SK-N-SH (cell line): Measurements from ENCODE around the gene FBXO21. TPM values are rescaled to one million over a fixed set of nuclear protein-coding genes. Genes with fewer than 3 reads are reported as not detected.

ENCODE experiments used
- CTCF ChIA-PET: fragments of 300-600, 350-600 bp; formaldehyde crosslinking; extraction: SDS; loops from one replicate; lab custom pipeline; 2021; lab: Yijun Ruan, JAX
- POLR2A ChIA-PET: fragments of 350-600 bp; sonication (Branson Sonifier 250); formaldehyde crosslinking; extraction: SDS; loops from one replicate; lab custom pipeline; 2020; ENCODE audit warnings: antibody characterized with exemption, inconsistent platforms; lab: Yijun Ruan, JAX
- DNase-seq: peaks from one replicate; pipeline ENCODE4 v3.0.0; 2012
- H2AFZ ChIP-seq: fragments of 200-600 bp; sonication (generic); 2 replicates; pipeline ENCODE4 v1.8.1; 2016; ENCODE audit warnings: antibody characterized with exemption, mild to moderate bottlenecking, low read depth
- H3F3A ChIP-seq: fragments of 200-600 bp; sonication (generic); replicated peaks from 2 replicates; pipeline ENCODE3; 2016; ENCODE audit warnings: antibody characterized with exemption, mild to moderate bottlenecking; ENCODE audit not compliant: insufficient read depth
- H3K27ac ChIP-seq, 2 experiments: fragments of 200-500 bp in 1 of 2; fragments of 200-600 bp in 1 of 2; sonication (Bioruptor generic) in 1 of 2; sonication (generic), shearing (Covaris generic) in 1 of 2; 2 replicates each; pipeline versions ENCODE4 v1.5.1 to v1.6.1; 2014 to 2016; ENCODE audit warnings: low read depth in 2 of 2, inconsistent platforms in 1 of 2, low read length in 1 of 2, mild to moderate bottlenecking in 1 of 2, mixed read lengths in 1 of 2
- H3K27me3 ChIP-seq: fragments of 200-600 bp; sonication (generic), shearing (Covaris generic); 2 replicates; pipeline ENCODE4 v1.6.1; 2016; ENCODE audit warnings: mixed run types; ENCODE audit not compliant: insufficient read depth
- H3K36me3 ChIP-seq, 2 experiments: fragments of 200-500 bp in 1 of 2; fragments of 200-600 bp in 1 of 2; sonication (Bioruptor generic) in 1 of 2; sonication (generic) in 1 of 2; replicated peaks in 1 of 2; 2 replicates each; pipeline versions ENCODE3 to v1.5.1; 2014 to 2016; ENCODE audit warnings: low read length in 1 of 2, mild to moderate bottlenecking in 1 of 2; ENCODE audit not compliant: insufficient read depth in 2 of 2, control insufficient read depth in 1 of 2
- H3K4me1 ChIP-seq, 2 experiments: fragments of 200-500 bp in 1 of 2; fragments of 200-600 bp in 1 of 2; sonication (Bioruptor generic) in 1 of 2; sonication (generic), shearing (Covaris generic) in 1 of 2; 2 replicates each; pipeline versions ENCODE4 v1.5.1 to v1.6.1; 2014 to 2016; ENCODE audit warnings: low read depth in 1 of 2, low read length in 1 of 2, mixed run types in 1 of 2; ENCODE audit not compliant: insufficient read depth in 2 of 2, control insufficient read depth in 1 of 2
- H3K4me2 ChIP-seq: fragments of 200-600 bp; sonication (generic), shearing (Covaris generic); 2 replicates; pipeline ENCODE4 v1.6.1; 2017; ENCODE audit warnings: mixed run types
- H3K4me3 ChIP-seq, 2 experiments: fragments of 200-500 bp in 1 of 2; fragments of 200-600 bp in 1 of 2; sonication (Bioruptor generic) in 1 of 2; sonication (generic), shearing (Covaris generic) in 1 of 2; 2 replicates each; pipeline versions ENCODE4 v1.5.1 to v1.8.1; 2014 to 2016; ENCODE audit warnings: low read depth in 2 of 2, inconsistent platforms in 1 of 2, low read length in 1 of 2, mild to moderate bottlenecking in 1 of 2, mixed read lengths in 1 of 2, moderate library complexity in 1 of 2
- H3K79me2 ChIP-seq: fragments of 200-600 bp; sonication (generic); 2 replicates; pipeline ENCODE4 v1.8.1; 2017; ENCODE audit warnings: mild to moderate bottlenecking; ENCODE audit not compliant: insufficient read depth
- H3K9ac ChIP-seq: fragments of 200-600 bp; sonication (generic); 2 replicates; pipeline ENCODE4 v1.6.1; 2017; ENCODE audit warnings: mixed run types
- H3K9me2 ChIP-seq: fragments of 200-600 bp; sonication (generic); 2 replicates; pipeline ENCODE4 v1.6.1; 2017; ENCODE audit warnings: mixed run types
- H3K9me3 ChIP-seq: fragments of 200-600 bp; sonication (generic); 2 replicates; pipeline ENCODE4 v1.6.1; 2017; ENCODE audit warnings: mixed run types, mild to moderate bottlenecking, moderate library complexity
- H4K20me1 ChIP-seq: fragments of 200-600 bp; sonication (generic); 2 replicates; pipeline ENCODE4 v1.6.1; 2017; ENCODE audit warnings: mild to moderate bottlenecking, mixed run types; ENCODE audit not compliant: insufficient read depth
- FOXJ3 ChIP-seq: sonication (generic); formaldehyde crosslinking; IDR thresholded peaks from 2 replicates; pipeline ENCODE4 v1.5.1; 2020; ENCODE audit warnings: mild to moderate bottlenecking, missing genetic modification reagents
- GABPA ChIP-seq: IDR thresholded peaks from 2 replicates; pipeline ENCODE4 v1.4.0; 2012; ENCODE audit warnings: low read depth, mild to moderate bottlenecking
- GATA2 ChIP-seq: sonication (generic); formaldehyde crosslinking; IDR thresholded peaks from 2 replicates; pipeline ENCODE4 v1.5.0; 2020; ENCODE audit warnings: mild to moderate bottlenecking, missing genetic modification reagents
- RCOR1 ChIP-seq: fragments of 150-350 bp; IDR thresholded peaks from 2 replicates; pipeline ENCODE4 v1.6.1; 2017; ENCODE audit warnings: antibody characterized with exemption, low read length
- RFX5 ChIP-seq: IDR thresholded peaks from 2 replicates; pipeline ENCODE4 v1.6.1; 2012; ENCODE audit warnings: mild to moderate bottlenecking, improper control_type of control experiment, low read length
- RXRA ChIP-seq: IDR thresholded peaks from 2 replicates; pipeline ENCODE4 v1.4.0; 2012; ENCODE audit warnings: low read depth, mild to moderate bottlenecking, borderline replicate concordance
- SIN3A ChIP-seq: IDR thresholded peaks from 2 replicates; pipeline ENCODE4 v1.6.1; 2012; ENCODE audit warnings: low read depth, mild to moderate bottlenecking, low read length, moderate library complexity, borderline replicate concordance
- SMC3 ChIP-seq: IDR thresholded peaks from 2 replicates; pipeline ENCODE4 v1.6.1; 2012; ENCODE audit warnings: low read depth, low read length, improper control_type of control experiment
- TCF12 ChIP-seq: IDR thresholded peaks from 2 replicates; pipeline ENCODE4 v1.4.0; 2012
- YY1 ChIP-seq: IDR thresholded peaks from 2 replicates; pipeline ENCODE4 v1.4.0; 2012; ENCODE audit warnings: low read depth, mild to moderate bottlenecking
- WGBS: methylation state at CpG from one replicate; pipeline ENCODE4 v1.1.6; 2017; ENCODE audit warnings: low lambda C conversion rate; 5-methylcytosine and 5-hydroxymethylcytosine counted together
- polyA plus RNA-seq, 3 experiments: library from polyadenylated mRNA; depleted of rRNA; stranded (reverse); fragments of >200 nt; gene quantifications; 2 replicates each; pipeline ENCODE4 v1.2.3, GENCODE V29; 2012
- TF ChIP-seq, protein P1 (sequence below): IDR thresholded peaks from 2 replicates; pipeline ENCODE4 v1.4.0; 2012; ENCODE audit warnings: low read depth, borderline replicate concordance
- TF ChIP-seq, protein P2 (sequence below): IDR thresholded peaks from 2 replicates; pipeline ENCODE4 v1.6.1; 2012; ENCODE audit warnings: mild to moderate bottlenecking, low read depth, low read length, moderate library complexity
- TF ChIP-seq, protein P3 (sequence below): IDR thresholded peaks from 2 replicates; pipeline ENCODE4; 2012
- TF ChIP-seq, protein P4 (sequence below): fragments of 150-350 bp; IDR thresholded peaks from 2 replicates; pipeline ENCODE4 v1.6.1; 2017; ENCODE audit warnings: antibody characterized with exemption, low read length, low read depth, borderline replicate concordance

The FBXO21 gene
- polyA plus RNA-seq, 1 of the 3 experiments (the other 2 are of a cell fraction) = 44.2 TPM

DNA sequence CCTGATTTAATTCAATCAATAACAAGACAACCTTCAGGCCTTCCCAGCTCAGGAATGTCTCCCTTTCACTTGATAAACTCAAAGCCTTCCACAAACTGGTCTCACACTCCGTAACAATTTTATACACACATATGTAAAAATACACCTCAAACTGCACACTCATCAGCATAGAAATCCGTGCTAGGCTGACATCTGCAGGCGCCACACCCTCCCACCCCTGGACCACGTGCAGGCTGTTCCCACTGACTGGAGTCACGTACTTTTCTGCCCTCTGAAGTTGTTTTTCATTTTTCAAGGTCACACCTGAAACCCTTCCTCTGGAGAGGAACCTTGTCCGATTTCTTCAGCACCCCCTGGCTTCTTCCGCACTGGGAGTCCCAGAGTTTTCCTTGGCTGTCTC, 27.6 kb downstream of the FBXO21 start:
- Histone ChIP-seq H2AFZ (no peak overlapping the region), H4K20me1 (no peaks in the 10 kb centered on the region), H3K4me1 (peaks cover 0 to 4% of the 10 kb centered on the region in 2 experiments; a peak in 1 of 4 replicates), H3K4me3 (no peak overlapping the region), H3F3A (no peaks in the 10 kb centered on the region), H3K27ac (no peak overlapping the region), H3K9me3 (no peaks in the 10 kb centered on the region), H3K27me3 (no peaks in the 10 kb centered on the region), H3K9me2 (no peaks in the 10 kb centered on the region), H3K79me2 (no peaks in the 10 kb centered on the region), H3K9ac (no peak overlapping the region), H3K4me2 (no peak overlapping the region), H3K36me3 (peaks cover 62 to 71% of the 10 kb centered on the region in 2 experiments)
- 86% methylated on average over 7 of the region's 7 CpGs for WGBS
- TF ChIP-seq FOXJ3 (CRISPR knock-in tag) (no peak), RCOR1 (no peak), RFX5 (no peak), RXRA (no peak)
- TF ChIP-seq, protein P1, sequence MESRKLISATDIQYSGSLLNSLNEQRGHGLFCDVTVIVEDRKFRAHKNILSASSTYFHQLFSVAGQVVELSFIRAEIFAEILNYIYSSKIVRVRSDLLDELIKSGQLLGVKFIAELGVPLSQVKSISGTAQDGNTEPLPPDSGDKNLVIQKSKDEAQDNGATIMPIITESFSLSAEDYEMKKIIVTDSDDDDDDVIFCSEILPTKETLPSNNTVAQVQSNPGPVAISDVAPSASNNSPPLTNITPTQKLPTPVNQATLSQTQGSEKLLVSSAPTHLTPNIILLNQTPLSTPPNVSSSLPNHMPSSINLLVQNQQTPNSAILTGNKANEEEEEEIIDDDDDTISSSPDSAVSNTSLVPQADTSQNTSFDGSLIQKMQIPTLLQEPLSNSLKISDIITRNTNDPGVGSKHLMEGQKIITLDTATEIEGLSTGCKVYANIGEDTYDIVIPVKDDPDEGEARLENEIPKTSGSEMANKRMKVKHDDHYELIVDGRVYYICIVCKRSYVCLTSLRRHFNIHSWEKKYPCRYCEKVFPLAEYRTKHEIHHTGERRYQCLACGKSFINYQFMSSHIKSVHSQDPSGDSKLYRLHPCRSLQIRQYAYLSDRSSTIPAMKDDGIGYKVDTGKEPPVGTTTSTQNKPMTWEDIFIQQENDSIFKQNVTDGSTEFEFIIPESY = no peak
- POLR2A ChIA-PET = no interaction called here
- no peak for DNase-seq
- CTCF ChIA-PET = no interaction called here

DNA sequence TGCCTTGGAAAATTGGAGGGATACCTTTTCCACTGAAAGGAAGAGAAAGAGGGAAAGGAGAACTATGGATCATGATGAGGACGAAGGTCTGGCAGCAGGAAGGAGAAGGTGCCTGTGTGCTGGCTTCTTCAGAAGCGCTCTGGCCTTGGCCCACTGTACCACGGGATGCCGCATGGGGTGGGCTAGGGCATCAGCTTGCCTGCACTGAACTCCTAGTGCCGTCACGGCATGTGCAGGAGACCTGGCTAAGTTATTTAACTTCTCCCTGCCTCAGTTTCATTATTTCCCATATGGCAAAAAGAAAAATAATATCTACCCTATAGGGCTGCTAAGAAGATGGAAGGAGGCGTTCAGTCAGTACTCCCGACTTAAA, 28.1 kb downstream of the FBXO21 start:
- ChIA-PET POLR2A (no interaction called here), CTCF (no interaction called here)
- no peak overlapping the region for H3K9ac ChIP-seq
- H3K4me1 ChIP-seq = peaks cover 0 to 4% of the 10 kb centered on the region in 2 experiments; a peak in 1 of 4 replicates
- no peaks in the 10 kb centered on the region for H3K9me3 ChIP-seq
- no peaks in the 10 kb centered on the region for H3K27me3 ChIP-seq
- H3K27ac ChIP-seq = no peak overlapping the region
- TF ChIP-seq RXRA (no peak), GATA2 (no peak), GABPA (no peak), YY1 (no peak), TCF12 (no peak), RCOR1 (no peak), SMC3 (no peak), SIN3A (no peak)
- TF ChIP-seq, protein P2, sequence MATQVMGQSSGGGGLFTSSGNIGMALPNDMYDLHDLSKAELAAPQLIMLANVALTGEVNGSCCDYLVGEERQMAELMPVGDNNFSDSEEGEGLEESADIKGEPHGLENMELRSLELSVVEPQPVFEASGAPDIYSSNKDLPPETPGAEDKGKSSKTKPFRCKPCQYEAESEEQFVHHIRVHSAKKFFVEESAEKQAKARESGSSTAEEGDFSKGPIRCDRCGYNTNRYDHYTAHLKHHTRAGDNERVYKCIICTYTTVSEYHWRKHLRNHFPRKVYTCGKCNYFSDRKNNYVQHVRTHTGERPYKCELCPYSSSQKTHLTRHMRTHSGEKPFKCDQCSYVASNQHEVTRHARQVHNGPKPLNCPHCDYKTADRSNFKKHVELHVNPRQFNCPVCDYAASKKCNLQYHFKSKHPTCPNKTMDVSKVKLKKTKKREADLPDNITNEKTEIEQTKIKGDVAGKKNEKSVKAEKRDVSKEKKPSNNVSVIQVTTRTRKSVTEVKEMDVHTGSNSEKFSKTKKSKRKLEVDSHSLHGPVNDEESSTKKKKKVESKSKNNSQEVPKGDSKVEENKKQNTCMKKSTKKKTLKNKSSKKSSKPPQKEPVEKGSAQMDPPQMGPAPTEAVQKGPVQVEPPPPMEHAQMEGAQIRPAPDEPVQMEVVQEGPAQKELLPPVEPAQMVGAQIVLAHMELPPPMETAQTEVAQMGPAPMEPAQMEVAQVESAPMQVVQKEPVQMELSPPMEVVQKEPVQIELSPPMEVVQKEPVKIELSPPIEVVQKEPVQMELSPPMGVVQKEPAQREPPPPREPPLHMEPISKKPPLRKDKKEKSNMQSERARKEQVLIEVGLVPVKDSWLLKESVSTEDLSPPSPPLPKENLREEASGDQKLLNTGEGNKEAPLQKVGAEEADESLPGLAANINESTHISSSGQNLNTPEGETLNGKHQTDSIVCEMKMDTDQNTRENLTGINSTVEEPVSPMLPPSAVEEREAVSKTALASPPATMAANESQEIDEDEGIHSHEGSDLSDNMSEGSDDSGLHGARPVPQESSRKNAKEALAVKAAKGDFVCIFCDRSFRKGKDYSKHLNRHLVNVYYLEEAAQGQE = no peak
- TF ChIP-seq, protein P3, sequence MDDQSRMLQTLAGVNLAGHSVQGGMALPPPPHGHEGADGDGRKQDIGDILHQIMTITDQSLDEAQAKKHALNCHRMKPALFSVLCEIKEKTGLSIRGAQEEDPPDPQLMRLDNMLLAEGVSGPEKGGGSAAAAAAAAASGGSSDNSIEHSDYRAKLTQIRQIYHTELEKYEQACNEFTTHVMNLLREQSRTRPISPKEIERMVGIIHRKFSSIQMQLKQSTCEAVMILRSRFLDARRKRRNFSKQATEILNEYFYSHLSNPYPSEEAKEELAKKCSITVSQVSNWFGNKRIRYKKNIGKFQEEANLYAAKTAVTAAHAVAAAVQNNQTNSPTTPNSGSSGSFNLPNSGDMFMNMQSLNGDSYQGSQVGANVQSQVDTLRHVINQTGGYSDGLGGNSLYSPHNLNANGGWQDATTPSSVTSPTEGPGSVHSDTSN = no peak
- TF ChIP-seq, protein P4, sequence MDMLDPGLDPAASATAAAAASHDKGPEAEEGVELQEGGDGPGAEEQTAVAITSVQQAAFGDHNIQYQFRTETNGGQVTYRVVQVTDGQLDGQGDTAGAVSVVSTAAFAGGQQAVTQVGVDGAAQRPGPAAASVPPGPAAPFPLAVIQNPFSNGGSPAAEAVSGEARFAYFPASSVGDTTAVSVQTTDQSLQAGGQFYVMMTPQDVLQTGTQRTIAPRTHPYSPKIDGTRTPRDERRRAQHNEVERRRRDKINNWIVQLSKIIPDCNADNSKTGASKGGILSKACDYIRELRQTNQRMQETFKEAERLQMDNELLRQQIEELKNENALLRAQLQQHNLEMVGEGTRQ = no peak
- H2AFZ ChIP-seq = no peak overlapping the region
- H4K20me1 ChIP-seq = no peaks in the 10 kb centered on the region
- H3K4me3 ChIP-seq = no peak overlapping the region
- DNase-seq = no peak
- H3F3A ChIP-seq = no peaks in the 10 kb centered on the region
- peaks cover 61 to 74% of the 10 kb centered on the region in 2 experiments for H3K36me3 ChIP-seq
- H3K9me2 ChIP-seq = no peaks in the 10 kb centered on the region
- H3K79me2 ChIP-seq = no peaks in the 10 kb centered on the region
- no peak overlapping the region for H3K4me2 ChIP-seq
- WGBS = 90% methylated on average over 7 of the region's 8 CpGs
